H9 (cell line): ENCODE data around the gene LRRC8A. TPM values are rescaled to one million over a fixed set of nuclear protein-coding genes. Genes with fewer than 3 reads are reported as not detected.

Source experiments
- DNase-seq: peaks from one replicate; pipeline ENCODE4 v3.0.0-alpha.2; 2017
- H2AFZ ChIP-seq: one replicate; pipeline ENCODE4 v1.6.1; 2013; ENCODE audit warnings: mild to moderate bottlenecking, low read length, control low read depth, moderate library complexity
- H2AK5ac ChIP-seq: 2 replicates; pipeline ENCODE4 v1.6.1; 2013; ENCODE audit warnings: low read length, control low read depth, mixed read lengths; ENCODE audit not compliant: insufficient read length
- H2BK120ac ChIP-seq: one replicate; pipeline ENCODE4 v1.6.1; 2013; ENCODE audit warnings: low read depth, mild to moderate bottlenecking, low read length, control low read depth, inconsistent platforms; ENCODE audit not compliant: poor library complexity, severe bottlenecking
- H2BK12ac ChIP-seq: 2 replicates; pipeline ENCODE4 v1.6.1; 2013; ENCODE audit warnings: low read length, control low read depth, mixed read lengths, low read depth; ENCODE audit not compliant: insufficient read length
- H2BK15ac ChIP-seq: 2 replicates; pipeline ENCODE4 v1.6.1; 2013; ENCODE audit warnings: low read depth, low read length, control low read depth
- H2BK20ac ChIP-seq: one replicate; pipeline ENCODE4 v1.6.1; 2013; ENCODE audit warnings: low read depth, mild to moderate bottlenecking, low read length, control low read depth, inconsistent platforms; ENCODE audit not compliant: poor library complexity, severe bottlenecking
- H2BK5ac ChIP-seq: 2 replicates; pipeline ENCODE4 v1.6.1; 2013; ENCODE audit warnings: low read length, control low read depth, mixed read lengths; ENCODE audit not compliant: insufficient read length
- H3K14ac ChIP-seq: 2 replicates; pipeline ENCODE4 v1.6.1; 2013; ENCODE audit warnings: low read length, control low read depth; ENCODE audit not compliant: insufficient read depth
- H3K18ac ChIP-seq: 2 replicates; pipeline ENCODE4 v1.6.1; 2013; ENCODE audit warnings: low read depth, mild to moderate bottlenecking, mixed read lengths, low read length, control low read depth; ENCODE audit not compliant: insufficient read length
- H3K23ac ChIP-seq: 2 replicates; pipeline ENCODE4 v1.6.1; 2013; ENCODE audit warnings: low read length, control low read depth, mixed read lengths, low read depth; ENCODE audit not compliant: insufficient read length
- H3K23me2 ChIP-seq: 2 replicates; pipeline ENCODE4 v1.6.1; 2013; ENCODE audit warnings: low read depth, mild to moderate bottlenecking, mixed read lengths, low read length, control low read depth; ENCODE audit not compliant: insufficient read length, poor library complexity, severe bottlenecking
- H3K27ac ChIP-seq: 2 replicates; pipeline ENCODE4 v1.5.1; 2013; ENCODE audit warnings: low read length, control low read depth, mixed read lengths, low read depth; ENCODE audit not compliant: insufficient read length
- H3K27me3 ChIP-seq: 2 replicates; pipeline ENCODE4 v1.6.1; 2013; ENCODE audit warnings: low read length, control low read depth, inconsistent platforms; ENCODE audit not compliant: insufficient read depth
- H3K4ac ChIP-seq: 2 replicates; pipeline ENCODE4 v1.6.1; 2013; ENCODE audit warnings: low read depth, mild to moderate bottlenecking, control low read depth, inconsistent platforms, low read length, moderate library complexity
- H3K4me1 ChIP-seq: 2 replicates; pipeline ENCODE4 v1.6.1; 2013; ENCODE audit warnings: low read length, control low read depth, inconsistent platforms; ENCODE audit not compliant: insufficient read depth
- H3K4me2 ChIP-seq: 2 replicates; pipeline ENCODE4 v1.6.1; 2013; ENCODE audit warnings: low read length, control low read depth, mixed read lengths; ENCODE audit not compliant: insufficient read length, insufficient read depth
- H3K56ac ChIP-seq: 2 replicates; pipeline ENCODE4 v1.6.1; 2013; ENCODE audit warnings: low read depth, mild to moderate bottlenecking, mixed read lengths, low read length, control low read depth; ENCODE audit not compliant: insufficient read length
- H3K79me1 ChIP-seq: 2 replicates; pipeline ENCODE4 v1.6.1; 2013; ENCODE audit warnings: low read depth, mild to moderate bottlenecking, moderate library complexity, low read length, control low read depth, inconsistent platforms; ENCODE audit not compliant: insufficient read depth, poor library complexity, severe bottlenecking
- H3K79me2 ChIP-seq: 2 replicates; pipeline ENCODE4 v1.6.1; 2013; ENCODE audit warnings: low read length, control low read depth, inconsistent platforms; ENCODE audit not compliant: insufficient read depth
- H3K9ac ChIP-seq: 2 replicates; pipeline ENCODE4 v1.6.1; 2013; ENCODE audit warnings: low read length, control low read depth, mixed read lengths; ENCODE audit not compliant: insufficient read length; ENCODE audit errors: extremely low read depth
- H3K9me3 ChIP-seq: one replicate; pipeline ENCODE4 v1.6.1; 2013; ENCODE audit warnings: low read depth, low read length, inconsistent platforms; ENCODE audit not compliant: control insufficient read depth
- H3T11ph ChIP-seq: one replicate; pipeline ENCODE4 v1.6.1; 2013; ENCODE audit warnings: mild to moderate bottlenecking, low read length, control low read depth, inconsistent platforms
- H4K20me1 ChIP-seq: one replicate; pipeline ENCODE4 v1.6.1; 2013; ENCODE audit not compliant: control insufficient read depth, insufficient read length, insufficient read depth
- H4K5ac ChIP-seq: 2 replicates; pipeline ENCODE4 v1.6.1; 2013; ENCODE audit warnings: low read depth, mild to moderate bottlenecking, mixed read lengths, low read length, control low read depth; ENCODE audit not compliant: insufficient read length
- H4K8ac ChIP-seq: replicated peaks from 2 replicates; pipeline ENCODE4 v1.6.1; 2013; ENCODE audit warnings: low read length, control low read depth, mixed read lengths, low read depth; ENCODE audit not compliant: insufficient read length
- H4K91ac ChIP-seq: 2 replicates; pipeline ENCODE4 v1.6.1; 2013; ENCODE audit warnings: low read depth, mild to moderate bottlenecking, moderate library complexity, mixed read lengths, low read length, control low read depth; ENCODE audit not compliant: insufficient read length
- H3K27ac Mint-ChIP-seq, 3 experiments: 2 replicates in 2 of 3; 3 replicates in 1 of 3; pipeline ENCODE4 v1.8.0; 2020 to 2021; ENCODE audit warnings: mixed read lengths in 3 of 3, mild to moderate bottlenecking in 1 of 3, moderate library complexity in 1 of 3
- H3K27me3 Mint-ChIP-seq: 2 replicates; pipeline ENCODE4 v1.8.0; 2021; ENCODE audit warnings: low read depth, mild to moderate bottlenecking, moderate library complexity, mixed read lengths
- H3K36me3 Mint-ChIP-seq, 3 experiments: 2 replicates in 2 of 3; 3 replicates in 1 of 3; pipeline ENCODE4 v1.8.0; 2020 to 2021; ENCODE audit warnings: low read depth in 3 of 3, mixed read lengths in 3 of 3; ENCODE audit not compliant: insufficient read depth in 1 of 3
- H3K4me1 Mint-ChIP-seq, 2 experiments: 2 replicates each; pipeline ENCODE4 v1.8.0; 2020; ENCODE audit warnings: mixed read lengths in 2 of 2
- H3K4me3 Mint-ChIP-seq, 2 experiments: 2 replicates in 1 of 2; 3 replicates in 1 of 2; pipeline ENCODE4 v1.8.0; 2020 to 2021; ENCODE audit warnings: mild to moderate bottlenecking in 2 of 2, mixed read lengths in 2 of 2, moderate library complexity in 1 of 2
- H3K9me3 Mint-ChIP-seq, 2 experiments: 2 replicates in 1 of 2; 3 replicates in 1 of 2; pipeline ENCODE4 v1.8.0; 2020; ENCODE audit warnings: mild to moderate bottlenecking in 2 of 2, mixed read lengths in 2 of 2, moderate library complexity in 1 of 2
- CTCF ChIP-seq: fragments of 200-600 bp; sonication (generic); conservative IDR thresholded peaks from 3 replicates; pipeline ENCODE4 v1.8.0; 2021; ENCODE audit warnings: antibody characterized with exemption, mild to moderate bottlenecking
- WGBS: extraction: QIAGEN DNeasy Blood & Tissue Kit; methylation state at CpG from one replicate; pipeline ENCODE4 v1.1.7; 2013; ENCODE audit warnings: missing lambda C conversion rate, low lambda C conversion rate, mixed read lengths; ENCODE audit not compliant: insufficient read length; ENCODE audit errors: extremely low coverage; 5-methylcytosine and 5-hydroxymethylcytosine counted together
- total RNA-seq: library from RNA; stranded (reverse); gene quantifications from 2 replicates; pipeline ENCODE4 v1.2.1, GENCODE V29; 2021

LRRC8A gene
- total RNA-seq, 1 experiment from 2014 or later, result 76.0 TPM

GRCh38 chr9:128921881-128922763 lies 40.2 kb downstream of the LRRC8A start:
- Histone ChIP-seq H3K79me1 (no peaks in the 10 kb centered on the region), H3K27me3 (no peaks in the 10 kb centered on the region), H3K4me1 (no peaks in the 10 kb centered on the region; the same call in 1 of the 2 replicates), H3K9me3 (no peaks in the 10 kb centered on the region), H4K8ac (no peak overlapping the region), H2BK120ac (no peak overlapping the region), H3K18ac (peak overlapping the region; percentile 51), H3K4me2 (peak overlapping the region; percentile 59), H2BK20ac (no peak overlapping the region), H4K91ac (no peak overlapping the region), H3K56ac (no peak overlapping the region), H2BK5ac (no peak overlapping the region), H3K27ac (no peak overlapping the region), H3K23ac (no peak overlapping the region), H3K9ac (no peak overlapping the region), H2AFZ (peak overlapping the region; percentile 96), H3K23me2 (no peaks in the 10 kb centered on the region), H3K4ac (no peak overlapping the region), H3K79me2 (no peaks in the 10 kb centered on the region), H3T11ph (no peak overlapping the region), H3K14ac (peak overlapping the region; percentile 57; the same call in 1 of the 2 replicates), H4K5ac (no peak overlapping the region), H2BK12ac (no peak overlapping the region), H4K20me1 (peaks cover 3% of the 10 kb centered on the region), H2BK15ac (no peak overlapping the region), H2AK5ac (no peak overlapping the region)
- Mint-ChIP-seq H3K27ac (peak overlapping the region; percentile 88 to 98 (median 97)), H3K36me3 (peaks cover 8 to 19% (median 15%) of the 10 kb centered on the region in 3 experiments; a peak in 6 of 7 replicates), H3K27me3 (no peaks in the 10 kb centered on the region; the same call in 1 of the 2 replicates), H3K4me3 (peak overlapping the region; percentile 79 to 81), H3K9me3 (no peaks in the 10 kb centered on the region), H3K4me1 (peaks cover 16 to 17% of the 10 kb centered on the region in 2 experiments)
- peak; percentile 85 for DNase-seq
- no peak for TF ChIP-seq CTCF
- WGBS, result no CpG with 5 or more reads among the region's 32 CpGs
